ENCODE measurements around the gene GABRR2. TPM values are rescaled to one million over a fixed set of nuclear protein-coding genes. Genes with fewer than 3 reads are reported as not detected.
A peak's percentile ranks its signal among the peaks of the same experiment; 100 is the strongest.
"Not testable (repeated sequence)": the region's sequence is repeated elsewhere in the genome, so short reads cannot be mapped to it uniquely, and the experiment has no call there.

GABRR2 gene
- total RNA-seq, 1 donor from 2014 or later: under 0.01 TPM

- DNase-seq (ENCODE audit: low spot score in 2 of 2) (no peak), FAIRE-seq (no peak)
These were observed 50.8 kb downstream of the GABRR2 start for GRCh38 chr6:89264296-89264695.

GRCh38 chr6:89260832-89261231, 54.3 kb downstream of the GABRR2 start:
- DNase-seq (ENCODE audit: low spot score in 2 of 2): no peak
- FAIRE-seq: no peak

- DNase-seq (ENCODE audit: low spot score in 2 of 2) (no peak), FAIRE-seq (no peak)
These were observed 54.8 kb downstream of the GABRR2 start for GRCh38 chr6:89260310-89260709.

- DNase-seq (ENCODE audit: low spot score in 2 of 2) (no peak), FAIRE-seq (no peak)
These were observed 56.2 kb downstream of the GABRR2 start for GRCh38 chr6:89258912-89259311.

GRCh38 chr6:89257781-89258180, 57.3 kb downstream of the GABRR2 start:
- no peak for FAIRE-seq

GRCh38 chr6:89257346-89257745, 57.8 kb downstream of the GABRR2 start:
- DNase-seq (ENCODE audit: low spot score in 2 of 2): no peak
- FAIRE-seq: no peak

More at GRCh38 chr6:89257781-89258180, 57.3 kb downstream of the GABRR2 start:
- DNase-seq (ENCODE audit: low spot score in 2 of 2): no peak

GRCh38 chr6:89255417-89255816, 59.7 kb downstream of the GABRR2 start:
- FAIRE-seq (no peak), DNase-seq (ENCODE audit: low spot score in 2 of 2) (no peak)

- no peak for FAIRE-seq
These were observed 60.5 kb downstream of the GABRR2 start for GRCh38 chr6:89254569-89254968.

GRCh38 chr6:89252907-89253306, 62.2 kb downstream of the GABRR2 start:
- no peak for DNase-seq (ENCODE audit: low spot score in 2 of 2)

More at GRCh38 chr6:89254569-89254968, 60.5 kb downstream of the GABRR2 start:
- no peak for DNase-seq (ENCODE audit: low spot score in 2 of 2)

GRCh38 chr6:89251976-89252375, 63.1 kb downstream of the GABRR2 start:
- FAIRE-seq: no peak

More at GRCh38 chr6:89252907-89253306, 62.2 kb downstream of the GABRR2 start:
- FAIRE-seq: no peak

GRCh38 chr6:89251170-89251569, 63.9 kb downstream of the GABRR2 start:
- FAIRE-seq: no peak
- no peak for DNase-seq (ENCODE audit: low spot score in 2 of 2)

More at GRCh38 chr6:89251976-89252375, 63.1 kb downstream of the GABRR2 start:
- no peak for DNase-seq (ENCODE audit: low spot score in 2 of 2)

GRCh38 chr6:89250239-89250638, 64.9 kb downstream of the GABRR2 start:
- FAIRE-seq: no peak
- DNase-seq (ENCODE audit: low spot score in 2 of 2): no peak

- FAIRE-seq: no peak
- no peak for DNase-seq (ENCODE audit: low spot score in 2 of 2)
These were observed 70.7 kb downstream of the GABRR2 start for GRCh38 chr6:89244241-89244985.

- no peak for FAIRE-seq
- no peak for DNase-seq (ENCODE audit: low spot score in 2 of 2)
These were observed 71.8 kb downstream of the GABRR2 start for GRCh38 chr6:89243331-89243629.

- FAIRE-seq: no peak
These were observed 72.3 kb downstream of the GABRR2 start for GRCh38 chr6:89242574-89243330.

GRCh38 chr6:89239338-89239737, 75.8 kb downstream of the GABRR2 start:
- DNase-seq (ENCODE audit: low spot score in 2 of 2): no peak
- FAIRE-seq: no peak

More at GRCh38 chr6:89242574-89243330, 72.3 kb downstream of the GABRR2 start:
- peak in 1 of 2 donors; percentile 44 for DNase-seq (ENCODE audit: low spot score in 2 of 2)

GRCh38 chr6:89237158-89237557, 77.9 kb downstream of the GABRR2 start:
- DNase-seq (ENCODE audit: low spot score in 2 of 2): no peak
- no peak for FAIRE-seq

- DNase-seq (ENCODE audit: low spot score in 2 of 2); FAIRE-seq: not testable (repeated sequence)
These were observed 81.5 kb downstream of the GABRR2 start for GRCh38 chr6:89233605-89234004.

GRCh38 chr6:89222712-89223039, 92.4 kb downstream of the GABRR2 start:
- DNase-seq (ENCODE audit: low spot score in 2 of 2): no peak
- no peak for FAIRE-seq

- FAIRE-seq: no peak
- DNase-seq (ENCODE audit: low spot score in 2 of 2): no peak
These were observed 93.0 kb downstream of the GABRR2 start for GRCh38 chr6:89221971-89222711.

- no peak for FAIRE-seq
These were observed 94.0 kb downstream of the GABRR2 start for GRCh38 chr6:89221129-89221528.

More at GRCh38 chr6:89221129-89221528, 94.0 kb downstream of the GABRR2 start:
- DNase-seq (ENCODE audit: low spot score in 2 of 2): no peak

Measured in frontal cortex (tissue), 4 donors.